Fibroblast of lung (primary cell): ENCODE results near the gene PLK3.

ENCODE experiments used
- CTCF ChIP-seq, 2 donors: IDR thresholded peaks in 1 of 2; conservative IDR thresholded peaks in 1 of 2; 1 replicate in 1 of 2; 2 replicates in 1 of 2; pipeline ENCODE4 v1.5.1; 2011 to 2012; ENCODE audit warnings: low read length in 2 of 2, control low read depth in 1 of 2, inconsistent platforms in 1 of 2, low read depth in 1 of 2, mild to moderate bottlenecking in 1 of 2
- EZH2 ChIP-seq: IDR thresholded peaks from 2 replicates; pipeline ENCODE4 v1.5.1; 2012; ENCODE audit warnings: low read length, control low read depth, mild to moderate bottlenecking; ENCODE audit errors: missing control alignments

GRCh38 chr1:44778705-44779576, 21.2 kb upstream of the PLK3 start:
- TF ChIP-seq CTCF (conservative IDR thresholded peaks at IDR 0.05 in 1 of 2, IDR thresholded peaks at IDR 0.05 in 1 of 2; ENCODE audit: low read depth in 1 of 2, low read length in 2 of 2) (no peak), EZH2 (no peak)
